ENCODE measurements around the gene ETV7.

GRCh38 chr6:36324191-36324590 is 63.3 kb downstream of the ETV7 start:
- TF ChIP-seq CTCF (conservative IDR thresholded peaks at IDR 0.05 in 1 of 2, IDR thresholded peaks at IDR 0.05 in 1 of 2; ENCODE audit: low read depth in 1 of 2, low read length in 2 of 2), result no peak
- no peak for TF ChIP-seq EZH2 (IDR thresholded peaks at IDR 0.05; ENCODE audit: low read length, missing control alignments)

Data from fibroblast of lung (primary cell).